Suprapubic skin (tissue), 4 donors: ENCODE measurements around the gene TOX3. TPM values are rescaled to one million over a fixed set of nuclear protein-coding genes. Genes with fewer than 3 reads are reported as not detected.

Source experiments
- DNase-seq, 2 donors: peaks; one replicate each; pipeline ENCODE4 v3.0.0-alpha.2; 2019; ENCODE audit warnings: low spot score in 2 of 2
- H3K27ac ChIP-seq: fragments of 200-600 bp; sonication (generic); one replicate; pipeline ENCODE4 v1.5.1; 2019
- H3K27me3 ChIP-seq: fragments of 200-600 bp; sonication (generic); one replicate; pipeline ENCODE4 v1.5.1; 2019
- H3K36me3 ChIP-seq: fragments of 200-600 bp; sonication (generic); one replicate; pipeline ENCODE4 v1.5.1; 2019
- H3K4me1 ChIP-seq: fragments of 200-600 bp; sonication (generic); one replicate; pipeline ENCODE4 v1.5.1; 2019
- H3K4me3 ChIP-seq: fragments of 200-600 bp; sonication (generic); one replicate; pipeline ENCODE4 v1.5.1; 2019; ENCODE audit warnings: mild to moderate bottlenecking
- H3K9me3 ChIP-seq: fragments of 200-600 bp; sonication (generic); one replicate; pipeline ENCODE4 v1.5.1; 2019
- CTCF ChIP-seq, 2 donors: fragments of 200-600 bp in 1 of 2; fragments of 450-650 bp in 1 of 2; sonication (generic) in 1 of 2; IDR thresholded peaks; one replicate each; pipeline ENCODE4 v1.5.1; 2016 to 2019; ENCODE audit warnings: antibody characterized with exemption in 2 of 2, mild to moderate bottlenecking in 1 of 2, moderate library complexity in 1 of 2
- EP300 ChIP-seq: sonication (generic); formaldehyde crosslinking; IDR thresholded peaks from one replicate; pipeline ENCODE4 v1.6.1; 2017; ENCODE audit warnings: antibody characterized with exemption
- POLR2A ChIP-seq, 2 donors: fragments of 450-650 bp; IDR thresholded peaks; one replicate each; pipeline ENCODE4 v1.6.1; 2017; ENCODE audit warnings: antibody characterized with exemption in 2 of 2, mild to moderate bottlenecking in 2 of 2, moderate library complexity in 2 of 2
- POLR2AphosphoS5 ChIP-seq, 3 donors: sonication (generic); formaldehyde crosslinking; IDR thresholded peaks; one replicate each; pipeline ENCODE4 v1.6.1; 2017; ENCODE audit warnings: antibody characterized with exemption in 3 of 3
- WGBS: methylation state at CpG from one replicate; pipeline ENCODE4 v1.1.5; 2018; 5-methylcytosine and 5-hydroxymethylcytosine counted together
- total RNA-seq, 4 donors: library from RNA; depleted of rRNA; stranded (reverse); fragments of >200 nt; gene quantifications; one replicate each; pipeline ENCODE4 v1.1.0, GENCODE V29; 2016

The TOX3 gene
- total RNA-seq, 4 donors from 2014 or later = 1.6 to 4.9 (median 4.8) TPM

- 61% methylated on average over 3 of the region's 3 CpGs for WGBS
- TF ChIP-seq EP300 (no peak), POLR2A (IDR thresholded peaks at IDR 0.05) (no peak), POLR2AphosphoS5 (IDR thresholded peaks at IDR 0.05) (no peak), CTCF (IDR thresholded peaks at IDR 0.05) (no peak)
- no peaks in the 10 kb centered on the region for H3K36me3 ChIP-seq
- no peaks in the 10 kb centered on the region for H3K4me1 ChIP-seq
- no peak overlapping the region for H3K4me3 ChIP-seq
- no peak for DNase-seq
- no peaks in the 10 kb centered on the region for H3K9me3 ChIP-seq
- no peaks in the 10 kb centered on the region for H3K27me3 ChIP-seq
- H3K27ac ChIP-seq = no peak overlapping the region
Measured at GRCh38 chr16:52456368-52456767, 90.6 kb downstream of the TOX3 start.

- Histone ChIP-seq H3K27me3 (no peaks in the 10 kb centered on the region), H3K9me3 (no peaks in the 10 kb centered on the region), H3K36me3 (no peaks in the 10 kb centered on the region), H3K4me3 (no peak overlapping the region), H3K27ac (no peak overlapping the region), H3K4me1 (no peaks in the 10 kb centered on the region)
- 99% methylated on average over 3 of the region's 3 CpGs for WGBS
- DNase-seq = no peak
- no peak for TF ChIP-seq POLR2AphosphoS5 (IDR thresholded peaks at IDR 0.05)
- TF ChIP-seq CTCF (IDR thresholded peaks at IDR 0.05) = no peak
- TF ChIP-seq EP300 = no peak
- no peak for TF ChIP-seq POLR2A (IDR thresholded peaks at IDR 0.05)
Measured at GRCh38 chr16:52455549-52456277, 91.2 kb downstream of the TOX3 start.

DNA sequence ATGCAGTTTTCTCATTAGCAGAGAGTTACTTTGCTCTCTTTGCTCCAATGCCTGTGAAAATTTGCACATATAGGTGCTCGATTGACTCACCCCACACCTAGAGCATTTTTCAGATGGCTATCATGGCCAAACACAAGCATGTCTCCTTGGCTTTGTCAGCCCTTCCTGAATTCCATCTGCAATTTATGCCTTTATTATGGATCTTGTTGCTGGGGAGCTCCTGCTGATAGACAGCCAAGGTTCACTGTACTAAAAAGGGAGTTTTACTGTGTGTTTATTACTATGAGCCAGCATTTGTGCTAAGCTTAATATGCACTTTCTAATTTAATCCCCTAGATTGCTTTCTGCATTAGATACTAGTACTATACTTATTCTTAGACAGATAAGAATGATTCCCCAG is 93.3 kb downstream of the TOX3 start:
- no peaks in the 10 kb centered on the region for H3K27me3 ChIP-seq
- no peaks in the 10 kb centered on the region for H3K4me1 ChIP-seq
- H3K27ac ChIP-seq = no peak overlapping the region
- DNase-seq = no peak
- H3K4me3 ChIP-seq = no peak overlapping the region
- no peaks in the 10 kb centered on the region for H3K36me3 ChIP-seq
- TF ChIP-seq CTCF (IDR thresholded peaks at IDR 0.05) (no peak), POLR2A (IDR thresholded peaks at IDR 0.05) (no peak), EP300 (no peak), POLR2AphosphoS5 (IDR thresholded peaks at IDR 0.05) (no peak)
- no peaks in the 10 kb centered on the region for H3K9me3 ChIP-seq
- 52% methylated on average over 1 of the region's 1 CpG for WGBS

GRCh38 chr16:52451971-52452421 is 94.9 kb downstream of the TOX3 start:
- 90% methylated on average over 5 of the region's 5 CpGs for WGBS
- no peak overlapping the region for H3K27ac ChIP-seq
- no peak overlapping the region for H3K4me3 ChIP-seq
- no peaks in the 10 kb centered on the region for H3K9me3 ChIP-seq
- no peak for DNase-seq
- H3K36me3 ChIP-seq = no peaks in the 10 kb centered on the region
- no peaks in the 10 kb centered on the region for H3K27me3 ChIP-seq
- no peak for TF ChIP-seq CTCF (IDR thresholded peaks at IDR 0.05)
- no peak for TF ChIP-seq POLR2A (IDR thresholded peaks at IDR 0.05)
- no peak for TF ChIP-seq POLR2AphosphoS5 (IDR thresholded peaks at IDR 0.05)
- no peak for TF ChIP-seq EP300
- H3K4me1 ChIP-seq = no peaks in the 10 kb centered on the region

DNA sequence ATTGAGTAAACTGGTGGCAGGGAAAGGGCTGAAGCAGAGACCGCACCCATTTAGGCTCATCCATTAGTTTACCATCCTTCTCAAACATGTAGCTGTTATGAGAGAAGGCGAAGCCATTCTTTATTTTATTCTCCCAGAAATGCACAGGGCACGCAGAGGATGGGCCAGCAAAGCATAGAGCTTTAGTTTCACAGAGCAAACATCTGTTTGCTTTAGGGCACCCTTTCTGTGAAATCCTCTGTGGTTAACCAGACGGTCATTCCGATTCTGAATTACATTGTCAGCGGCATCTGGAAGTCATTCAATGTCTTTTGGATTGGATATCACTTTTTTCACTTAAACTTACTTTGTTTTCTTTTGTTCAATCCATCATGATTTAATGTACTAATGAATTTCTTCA is 96.0 kb downstream of the TOX3 start:
- Histone ChIP-seq H3K27ac (no peak overlapping the region), H3K36me3 (no peaks in the 10 kb centered on the region), H3K9me3 (no peaks in the 10 kb centered on the region), H3K4me3 (no peak overlapping the region), H3K27me3 (no peaks in the 10 kb centered on the region), H3K4me1 (no peaks in the 10 kb centered on the region)
- TF ChIP-seq POLR2AphosphoS5 (IDR thresholded peaks at IDR 0.05) (no peak), POLR2A (IDR thresholded peaks at IDR 0.05) (no peak), CTCF (IDR thresholded peaks at IDR 0.05) (no peak), EP300 (no peak)
- WGBS = 78% methylated on average over 6 of the region's 6 CpGs
- no peak for DNase-seq
